Measurements from ENCODE around the gene SLC9A4. TPM values are rescaled to one million over a fixed set of nuclear protein-coding genes. Genes with fewer than 3 reads are reported as not detected.

Gene SLC9A4
- total and polyA plus RNA-seq, 10 of the 15 experiments (the other 5 are each of a cell fraction or from before 2014, with no cell fraction given) = 0.10 TPM; not detected in 9

GRCh38 chr2:102486941-102487702 lies 14.1 kb downstream of the SLC9A4 start (continued):
- TF ChIP-seq, protein P1, sequence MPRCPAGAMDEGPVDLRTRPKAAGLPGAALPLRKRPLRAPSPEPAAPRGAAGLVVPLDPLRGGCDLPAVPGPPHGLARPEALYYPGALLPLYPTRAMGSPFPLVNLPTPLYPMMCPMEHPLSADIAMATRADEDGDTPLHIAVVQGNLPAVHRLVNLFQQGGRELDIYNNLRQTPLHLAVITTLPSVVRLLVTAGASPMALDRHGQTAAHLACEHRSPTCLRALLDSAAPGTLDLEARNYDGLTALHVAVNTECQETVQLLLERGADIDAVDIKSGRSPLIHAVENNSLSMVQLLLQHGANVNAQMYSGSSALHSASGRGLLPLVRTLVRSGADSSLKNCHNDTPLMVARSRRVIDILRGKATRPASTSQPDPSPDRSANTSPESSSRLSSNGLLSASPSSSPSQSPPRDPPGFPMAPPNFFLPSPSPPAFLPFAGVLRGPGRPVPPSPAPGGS (IDR thresholded peaks at IDR 0.05; ENCODE audit: borderline replicate concordance, insufficient read depth, low read depth, low read length, poor library complexity, severe bottlenecking) = no peak
- no peak for TF ChIP-seq NFXL1 (IDR thresholded peaks at IDR 0.05; ENCODE audit: borderline replicate concordance)

DNA sequence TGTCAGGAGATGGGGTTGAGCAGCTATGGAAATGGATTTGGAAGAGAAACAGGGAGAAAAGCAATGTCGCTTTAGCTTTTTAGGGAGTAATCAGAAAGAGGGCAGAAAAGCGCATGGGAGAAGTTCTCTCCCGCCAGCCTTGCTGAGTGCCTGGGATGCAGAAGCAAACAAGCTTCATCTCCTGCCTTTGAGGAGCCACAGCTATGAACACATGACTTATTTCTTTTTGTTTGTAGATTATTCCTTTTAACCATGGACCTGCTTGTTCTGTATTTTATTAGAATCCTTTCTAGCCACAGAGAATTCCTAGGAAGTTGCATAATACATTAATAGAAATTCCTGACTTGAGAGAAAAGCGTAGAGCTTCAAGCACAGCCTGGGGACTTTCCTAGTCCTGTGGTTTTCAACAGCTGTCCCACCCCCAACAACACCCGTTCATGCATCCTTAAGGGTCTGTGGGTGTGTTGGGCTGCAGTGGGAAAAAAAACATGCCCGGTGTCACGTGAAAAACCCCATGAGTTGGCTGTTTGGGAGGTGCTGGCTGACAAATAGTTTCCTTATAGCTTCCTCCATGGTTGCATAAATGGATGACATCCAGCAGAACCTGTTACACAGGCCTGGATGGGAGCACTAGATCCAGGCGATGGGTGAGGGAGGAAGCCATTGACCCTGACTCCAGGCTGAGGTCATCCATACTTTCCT lies 14.9 kb downstream of the SLC9A4 start:
- TF ChIP-seq MYB (IDR thresholded peaks at IDR 0.05; ENCODE audit: borderline replicate concordance, low read depth, low read length) (no peak), ZBTB4 (CRISPR knock-in tag; IDR thresholded peaks at IDR 0.05) (no peak), TCF7 (IDR thresholded peaks at IDR 0.05; ENCODE audit: borderline replicate concordance) (no peak), POU2F2 (IDR thresholded peaks at IDR 0.05; ENCODE audit: borderline replicate concordance, low read depth, low read length) (no peak), RCOR1 (conservative IDR thresholded peaks at IDR 0.05; ENCODE audit: low read depth, low read length) (no peak), NFIC (IDR thresholded peaks at IDR 0.05; ENCODE audit: low read depth, low read length) (no peak)

More for the DNA sequence above, 14.9 kb downstream of the SLC9A4 start:
- in situ Hi-C loops (cut with MboI) (no loop called here), intact Hi-C loops (cut with micrococcal nuclease; ENCODE audit: unreplicated experiment) (no loop called here)
- Histone ChIP-seq H3K9me3 (replicated peaks; ENCODE audit: control insufficient read depth, insufficient read depth, low read length) (no peaks in the 10 kb centered on the region; the same call in 2 of the 3 replicates), H4K20me1 (ENCODE audit: control insufficient read depth, insufficient read depth) (no peaks in the 10 kb centered on the region), H3K36me3 (ENCODE audit: control insufficient read depth in 2 of 2, insufficient read depth in 2 of 2, low read length in 1 of 2) (no peaks in the 10 kb centered on the region), H3K9ac (ENCODE audit: control insufficient read depth, insufficient read depth, low read length) (no peak overlapping the region), H3K79me2 (ENCODE audit: control insufficient read depth, insufficient read depth, low read length) (no peaks in the 10 kb centered on the region), H2AFZ (ENCODE audit: control insufficient read depth, low read depth, low read length) (no peak overlapping the region), H3K4me1 (ENCODE audit: control insufficient read depth, insufficient read depth, low read length) (no peaks in the 10 kb centered on the region), H3K4me2 (ENCODE audit: control insufficient read depth, insufficient read depth) (no peak overlapping the region), H3K4me3 (no peak overlapping the region), H3K27ac (ENCODE audit: control insufficient read depth, insufficient read depth) (no peak overlapping the region), H3K27me3 (replicated peaks in 1 of 2; ENCODE audit: control insufficient read depth in 2 of 2, insufficient read depth in 2 of 2, low read length in 1 of 2) (no peaks in the 10 kb centered on the region; a peak in 2 of 4 replicates)
- ATAC-seq (no peak), DNase-seq (ENCODE audit: low read depth, low spot score) (no peak), FAIRE-seq (no peak)
- ChIA-PET CTCF (interaction anchor here (0.8 to 2.1 kb wide), 2 partner anchors 15 to 105 kb away, joined by 3 to 7 read pairs; partner anchors contain the start of gene SLC9A4), RAD21 (ENCODE audit: unreplicated experiment) (no interaction called here), SMC1A (ENCODE audit: uncharacterized antibody, unreplicated experiment) (interaction anchor here (0.9 to 1.5 kb wide), 3 partner anchors 18 to 66 kb away, joined by 3 to 4 read pairs (median 4); no protein-coding TSS in a partner anchor), POLR2A (no interaction called here)
- 24% methylated on average over 8 of the region's 8 CpGs for WGBS (ENCODE audit: insufficient coverage, insufficient replicate concordance, low lambda C conversion rate, missing lambda C conversion rate)
- no TSS peak for BruUV-seq (replicated peaks)
